Omental fat pad (tissue), 4 donors: ENCODE data around the gene DPP8. TPM values are rescaled to one million over a fixed set of nuclear protein-coding genes. Genes with fewer than 3 reads are reported as not detected.

Experiments used
- ATAC-seq: fragments of 150-250 bp; one replicate; pipeline ENCODE4 v1.9.1; 2016; ENCODE audit warnings: mild to moderate bottlenecking, moderate library complexity; ENCODE audit not compliant: low FRiP score
- DNase-seq: peaks from one replicate; pipeline ENCODE4 v3.0.0-alpha.2; 2019; ENCODE audit warnings: low spot score
- small RNA-seq: library from RNA; depleted of rRNA; stranded (forward); fragments of <200 nt; gene quantifications from one replicate; pipeline ENCODE3, GENCODE V24; 2016
- total RNA-seq, 4 donors: library from RNA; depleted of rRNA; stranded (reverse); fragments of >200 nt; gene quantifications; one replicate each; pipeline ENCODE4 v1.1.0, GENCODE V29; 2016
- TF ChIP-seq, protein P1 (sequence below), 3 donors: fragments of 450-650 bp; IDR thresholded peaks; one replicate each; pipeline ENCODE4 v1.5.1; 2016 to 2017; ENCODE audit warnings: antibody characterized with exemption in 3 of 3, mild to moderate bottlenecking in 3 of 3, moderate library complexity in 2 of 3

DPP8 gene
- total RNA-seq, 4 donors from 2014 or later: 25.1 to 53.3 (median 29.6) TPM

DNA sequence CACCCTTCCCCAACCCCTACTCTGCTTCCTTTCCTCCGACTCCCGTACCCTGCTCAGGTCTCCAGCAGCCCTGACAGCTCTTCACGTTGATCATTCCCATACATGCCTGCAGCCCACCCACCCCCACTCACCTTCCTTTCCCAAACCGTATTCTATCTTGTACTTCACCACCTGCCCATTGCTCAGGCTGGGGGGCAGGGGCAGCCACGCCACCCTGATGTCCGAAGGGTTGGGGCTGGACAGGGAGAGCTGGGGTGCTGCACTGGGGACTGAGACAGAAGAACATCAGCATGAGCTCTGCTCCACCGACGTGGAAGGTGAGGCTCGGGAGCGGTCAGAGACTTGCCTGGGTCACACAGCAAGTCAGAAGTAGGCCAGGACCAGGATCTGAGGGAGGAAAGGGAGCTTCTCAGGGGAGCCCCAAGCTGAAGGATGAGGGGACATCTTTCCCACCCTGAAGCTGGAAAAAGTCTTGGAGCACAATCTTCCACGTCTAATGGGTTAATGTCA lies 123.2 kb downstream of the DPP8 start:
- TF ChIP-seq, protein P1, sequence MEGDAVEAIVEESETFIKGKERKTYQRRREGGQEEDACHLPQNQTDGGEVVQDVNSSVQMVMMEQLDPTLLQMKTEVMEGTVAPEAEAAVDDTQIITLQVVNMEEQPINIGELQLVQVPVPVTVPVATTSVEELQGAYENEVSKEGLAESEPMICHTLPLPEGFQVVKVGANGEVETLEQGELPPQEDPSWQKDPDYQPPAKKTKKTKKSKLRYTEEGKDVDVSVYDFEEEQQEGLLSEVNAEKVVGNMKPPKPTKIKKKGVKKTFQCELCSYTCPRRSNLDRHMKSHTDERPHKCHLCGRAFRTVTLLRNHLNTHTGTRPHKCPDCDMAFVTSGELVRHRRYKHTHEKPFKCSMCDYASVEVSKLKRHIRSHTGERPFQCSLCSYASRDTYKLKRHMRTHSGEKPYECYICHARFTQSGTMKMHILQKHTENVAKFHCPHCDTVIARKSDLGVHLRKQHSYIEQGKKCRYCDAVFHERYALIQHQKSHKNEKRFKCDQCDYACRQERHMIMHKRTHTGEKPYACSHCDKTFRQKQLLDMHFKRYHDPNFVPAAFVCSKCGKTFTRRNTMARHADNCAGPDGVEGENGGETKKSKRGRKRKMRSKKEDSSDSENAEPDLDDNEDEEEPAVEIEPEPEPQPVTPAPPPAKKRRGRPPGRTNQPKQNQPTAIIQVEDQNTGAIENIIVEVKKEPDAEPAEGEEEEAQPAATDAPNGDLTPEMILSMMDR (IDR thresholded peaks at IDR 0.05): no peak
- no peak for ATAC-seq
- DNase-seq: no peak

DNA sequence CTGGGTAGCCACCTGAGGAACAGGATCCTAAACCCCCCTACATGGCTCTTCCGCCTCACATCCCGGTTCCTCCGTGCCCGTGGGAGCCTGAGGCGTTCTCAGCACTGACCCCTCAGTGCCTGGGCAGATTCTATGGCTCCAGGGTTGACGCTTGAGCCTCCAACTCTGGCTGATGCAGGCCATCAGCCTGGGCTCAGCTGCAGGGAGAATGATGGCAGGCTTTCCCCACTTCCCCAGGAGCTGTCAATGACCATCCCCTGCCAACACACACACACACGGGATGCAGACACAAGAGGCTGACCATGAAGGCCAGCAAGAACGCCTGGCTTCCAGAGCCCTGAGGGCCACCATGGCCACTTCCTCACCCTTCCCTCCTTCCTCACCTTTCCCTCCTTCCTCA lies 123.9 kb downstream of the DPP8 start:
- ATAC-seq: no peak
- TF ChIP-seq, protein P1 (IDR thresholded peaks at IDR 0.05): no peak
- DNase-seq: no peak

DNA sequence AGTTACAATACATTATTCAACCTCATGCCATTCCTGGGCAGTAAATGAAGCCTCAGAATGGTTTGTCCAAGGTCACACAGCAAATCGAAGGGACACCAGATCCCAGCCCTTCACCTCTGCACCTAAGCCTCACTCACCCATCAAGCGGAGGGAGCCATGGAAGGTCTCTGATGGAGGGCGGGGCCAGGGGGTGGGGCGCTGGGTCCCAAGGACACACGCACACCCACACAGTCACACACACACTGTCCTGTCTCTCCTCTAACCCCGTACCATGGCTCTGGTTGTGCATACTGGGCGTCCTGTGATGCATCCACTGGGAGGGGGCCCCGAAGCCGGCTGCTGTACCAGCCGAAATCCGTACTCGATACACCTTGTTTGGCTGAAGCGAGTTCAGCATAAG lies 124.4 kb downstream of the DPP8 start:
- ATAC-seq (no peak), DNase-seq (no peak)
- TF ChIP-seq, protein P1 (IDR thresholded peaks at IDR 0.05): no peak

Small RNAs within 50 kb of the gene (small RNA-seq; reads per million reads assigned to genes)
- gene AC105129.1 (not detected), gene RF00019 (not detected), gene RNU6-19P (not detected)

Other genes with a start within 250 kb of the DPP8 start
- 10 to 100 TPM in 1 of 4 donors, 1 to 10 TPM in 3; 5.6 to 11.0 (median 7.5) TPM for gene PARP16, start 230.8 kb downstream of the DPP8 start, total RNA-seq
- not detected for gene RNU5A-1, start 221.6 kb downstream of the DPP8 start, total RNA-seq
- gene RNU5B-1, start 213.0 kb downstream of the DPP8 start, total RNA-seq: not detected
- not detected for gene IGDCC3, start 139.7 kb downstream of the DPP8 start, total RNA-seq
- gene IGDCC4, start 94.7 kb downstream of the DPP8 start, total RNA-seq: 10 to 100 TPM in 1 of 4 donors, 1 to 10 TPM in 1, under 1 TPM in 2; 0.25 to 11.3 (median 1.1) TPM
- 10 to 100 TPM; 31.3 to 50.9 (median 36.9) TPM for gene HACD3, start 12.8 kb upstream of the DPP8 start, total RNA-seq
- gene INTS14, start 93.4 kb upstream of the DPP8 start, total RNA-seq: 10 to 100 TPM; 26.6 to 50.8 (median 32.9) TPM
- gene SLC24A1, start 104.2 kb upstream of the DPP8 start, total RNA-seq: 10 to 100 TPM in 1 of 4 donors, 1 to 10 TPM in 3; 5.8 to 11.5 (median 7.6) TPM